Colonic mucosa (tissue), 4 donors: ENCODE measurements around the gene FGR. TPM values are rescaled to one million over a fixed set of nuclear protein-coding genes. Genes with fewer than 3 reads are reported as not detected.
A peak's percentile ranks its signal among the peaks of the same experiment; 100 is the strongest.

Experiments
- DNase-seq: peaks from one replicate; pipeline ENCODE4 v3.0.0-alpha.2; 2020
- H3K27ac ChIP-seq: fragments of 200-600 bp; one replicate; pipeline ENCODE4 v1.8.0; 2021
- H3K27me3 ChIP-seq: fragments of 200-600 bp; one replicate; pipeline ENCODE4 v1.8.0; 2021
- H3K36me3 ChIP-seq: fragments of 200-600 bp; one replicate; pipeline ENCODE4 v1.8.0; 2021
- H3K4me1 ChIP-seq: fragments of 200-600 bp; one replicate; pipeline ENCODE4 v1.8.0; 2021; ENCODE audit warnings: mild to moderate bottlenecking
- H3K4me3 ChIP-seq: fragments of 200-600 bp; one replicate; pipeline ENCODE4 v1.8.0; 2021
- H3K9ac ChIP-seq, 2 donors: one replicate each; pipeline ENCODE4 v1.7.0; 2013; ENCODE audit warnings: control low read depth in 2 of 2, low read depth in 2 of 2, low read length in 2 of 2
- H3K9me3 ChIP-seq: fragments of 200-600 bp; one replicate; pipeline ENCODE4 v1.8.0; 2021
- intact Hi-C: fragments of 100-400 bp; cut with DNase I; formaldehyde crosslinking; loops from one replicate; pipeline ENCODE4 v1.14.1; 2022
- total RNA-seq, 2 donors: library from RNA; stranded (reverse); fragmentation: NEBNext Ultra II Directional in 1 of 2; extraction: Animal tissue kit (Norgen Biotek cat#: 25700) in 1 of 2; gene quantifications; one replicate each; pipeline ENCODE4 v1.2.1, GENCODE V29; 2021
- TF ChIP-seq, protein P1 (sequence below): fragments of 200-600 bp; IDR thresholded peaks from one replicate; pipeline ENCODE4 v1.8.0; 2022; ENCODE audit warnings: antibody characterized with exemption, mild to moderate bottlenecking
- donor health status: healthy.
- donor health status: DM: no; HTN: no; CAD: no.
- donor health status: DM: no; HTN: no; CAD: no.

FGR gene
- total RNA-seq, 2 donors from 2014 or later: 1.4 to 2.0 TPM

DNA sequence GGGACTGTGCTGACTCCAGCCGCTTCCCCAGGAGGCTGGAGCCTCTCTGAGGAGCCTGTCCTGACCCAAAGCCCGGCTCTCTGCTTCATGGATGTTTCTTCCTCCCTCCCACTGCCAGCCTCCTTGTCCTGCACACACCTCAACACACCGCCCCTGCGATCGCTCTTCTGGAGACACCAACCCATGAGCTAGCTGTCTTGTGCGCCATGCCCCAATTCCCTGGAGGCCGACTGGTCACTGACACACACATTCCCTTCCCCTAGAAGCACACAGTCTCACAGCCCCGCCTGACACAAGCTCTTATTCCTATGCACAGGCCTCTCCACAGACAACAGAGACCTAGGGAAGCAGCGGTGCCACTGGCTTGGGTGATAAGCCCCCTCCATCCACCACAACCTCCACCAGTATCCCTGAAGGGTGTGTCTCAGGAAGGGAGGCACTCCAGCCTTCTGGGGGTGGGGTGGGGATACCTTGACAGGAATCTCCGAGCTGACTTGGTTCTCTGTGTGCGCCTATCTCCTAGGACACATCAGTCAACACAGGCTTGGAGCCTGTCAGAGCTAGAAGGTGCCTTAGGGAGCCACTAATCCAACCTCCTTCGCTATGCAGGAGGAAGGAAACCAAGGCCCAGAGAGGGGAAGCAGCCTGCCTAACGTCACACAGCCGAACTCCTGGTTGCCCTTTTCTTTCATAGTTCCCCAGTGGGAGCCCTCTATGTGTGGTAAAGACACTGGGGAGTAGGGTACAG lies 62.1 kb downstream of the FGR start:
- intact Hi-C loops: no loop called here
- H3K27ac ChIP-seq: no peak overlapping the region

DNA sequence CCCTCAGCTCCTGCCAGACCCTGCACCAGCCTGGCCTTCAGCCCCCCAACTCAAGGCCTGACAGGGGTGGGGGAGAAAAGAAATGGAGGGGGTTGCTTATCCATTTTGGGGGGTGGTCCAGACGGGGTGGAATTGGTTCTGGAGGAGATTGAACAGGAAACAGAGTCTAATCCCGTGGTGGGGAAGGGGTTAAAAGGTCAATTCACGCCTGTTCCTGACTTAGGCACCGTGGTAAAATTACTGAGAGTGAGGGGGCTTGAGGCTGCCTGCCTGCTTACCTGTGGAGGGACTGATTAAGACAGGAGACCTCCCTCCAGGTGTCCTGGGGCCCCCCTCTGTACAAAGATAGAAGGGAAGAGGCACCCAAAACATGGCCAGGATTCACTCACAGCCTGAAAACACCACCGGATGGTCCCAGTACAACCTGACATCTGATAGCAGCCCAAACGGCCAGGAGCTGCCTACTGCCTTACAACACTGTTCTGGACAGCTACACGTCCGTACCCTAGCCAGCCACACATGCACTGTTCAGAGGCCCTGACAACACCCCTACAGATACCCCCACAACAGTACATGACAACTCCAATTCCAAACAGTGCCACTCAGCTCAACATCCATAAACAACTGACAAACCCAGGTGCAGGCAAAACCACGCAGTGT lies 62.8 kb downstream of the FGR start:
- H3K27ac ChIP-seq: no peak overlapping the region
- peaks cover 20% of the 10 kb centered on the region for H3K4me1 ChIP-seq
- DNase-seq: no peak
- no peaks in the 10 kb centered on the region for H3K36me3 ChIP-seq
- intact Hi-C loops: no loop called here
- H3K4me3 ChIP-seq: no peak overlapping the region
- TF ChIP-seq, protein P1, sequence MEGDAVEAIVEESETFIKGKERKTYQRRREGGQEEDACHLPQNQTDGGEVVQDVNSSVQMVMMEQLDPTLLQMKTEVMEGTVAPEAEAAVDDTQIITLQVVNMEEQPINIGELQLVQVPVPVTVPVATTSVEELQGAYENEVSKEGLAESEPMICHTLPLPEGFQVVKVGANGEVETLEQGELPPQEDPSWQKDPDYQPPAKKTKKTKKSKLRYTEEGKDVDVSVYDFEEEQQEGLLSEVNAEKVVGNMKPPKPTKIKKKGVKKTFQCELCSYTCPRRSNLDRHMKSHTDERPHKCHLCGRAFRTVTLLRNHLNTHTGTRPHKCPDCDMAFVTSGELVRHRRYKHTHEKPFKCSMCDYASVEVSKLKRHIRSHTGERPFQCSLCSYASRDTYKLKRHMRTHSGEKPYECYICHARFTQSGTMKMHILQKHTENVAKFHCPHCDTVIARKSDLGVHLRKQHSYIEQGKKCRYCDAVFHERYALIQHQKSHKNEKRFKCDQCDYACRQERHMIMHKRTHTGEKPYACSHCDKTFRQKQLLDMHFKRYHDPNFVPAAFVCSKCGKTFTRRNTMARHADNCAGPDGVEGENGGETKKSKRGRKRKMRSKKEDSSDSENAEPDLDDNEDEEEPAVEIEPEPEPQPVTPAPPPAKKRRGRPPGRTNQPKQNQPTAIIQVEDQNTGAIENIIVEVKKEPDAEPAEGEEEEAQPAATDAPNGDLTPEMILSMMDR: no peak
- no peaks in the 10 kb centered on the region for H3K9me3 ChIP-seq
- H3K27me3 ChIP-seq: no peaks in the 10 kb centered on the region
- H3K9ac ChIP-seq: peak overlapping the region; percentile 37 to 43

More for the DNA sequence above, 62.1 kb downstream of the FGR start:
- peaks cover 16% of the 10 kb centered on the region for H3K4me1 ChIP-seq
- no peaks in the 10 kb centered on the region for H3K9me3 ChIP-seq
- DNase-seq: no peak
- no peaks in the 10 kb centered on the region for H3K27me3 ChIP-seq
- no peaks in the 10 kb centered on the region for H3K36me3 ChIP-seq
- no peak overlapping the region for H3K4me3 ChIP-seq
- TF ChIP-seq, protein P1: no peak
- H3K9ac ChIP-seq: peak overlapping the region; percentile 34 to 37

DNA sequence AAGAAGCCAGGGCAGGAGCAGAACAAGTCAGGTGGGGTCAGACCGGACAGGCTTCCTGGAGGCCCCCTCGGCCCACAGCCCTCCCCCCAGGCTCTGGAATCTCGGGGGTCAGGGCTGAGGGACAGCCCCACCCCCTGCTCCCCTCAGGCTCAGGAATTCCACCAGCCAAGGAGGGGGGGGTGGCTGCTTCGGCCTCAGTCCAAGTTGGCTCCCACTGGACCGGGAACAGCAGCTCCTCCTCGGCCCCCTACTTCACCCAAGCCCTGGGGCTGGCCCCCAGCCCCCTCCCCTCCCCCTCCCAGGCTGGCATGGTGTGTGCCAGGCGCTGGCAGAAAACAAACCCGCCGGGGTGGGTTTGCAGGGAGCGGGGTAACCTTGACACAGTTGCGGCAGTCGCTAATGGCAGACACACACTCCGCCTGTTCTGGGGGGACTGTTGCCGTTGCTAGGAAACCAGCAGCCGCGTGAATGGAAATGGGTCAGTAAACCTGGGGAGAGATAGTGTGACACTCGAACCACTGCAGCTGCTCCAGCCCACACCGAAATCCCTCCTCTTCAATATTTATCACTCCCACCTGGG lies 63.5 kb downstream of the FGR start:
- Histone ChIP-seq H3K9me3 (no peaks in the 10 kb centered on the region), H3K27ac (peak overlapping the region; percentile 12), H3K4me1 (peaks cover 20% of the 10 kb centered on the region), H3K36me3 (no peaks in the 10 kb centered on the region), H3K9ac (peak overlapping the region in 1 of 2 donors; percentile 43), H3K4me3 (no peak overlapping the region), H3K27me3 (no peaks in the 10 kb centered on the region)
- no peak for DNase-seq
- intact Hi-C loops: no loop called here
- TF ChIP-seq, protein P1: no peak

DNA sequence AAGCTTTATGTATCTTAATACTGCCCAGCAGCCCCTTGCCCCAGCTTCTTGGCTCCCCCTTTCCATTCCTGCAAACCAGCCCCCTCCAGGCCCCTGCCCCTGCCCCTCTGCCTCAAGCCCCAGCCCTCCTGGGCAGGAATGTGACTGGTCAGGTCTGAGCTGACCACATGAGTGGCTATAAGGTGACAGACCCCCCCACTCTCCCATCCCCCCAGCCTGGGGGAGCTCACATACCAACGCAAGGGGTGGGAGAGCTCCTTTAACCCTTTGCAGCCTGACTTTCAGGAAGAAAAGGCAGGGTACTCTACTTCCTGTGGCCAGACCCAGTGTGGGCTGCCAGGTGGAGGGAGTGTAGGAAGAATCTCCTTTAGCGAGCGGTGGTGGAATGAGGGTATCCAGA lies 64.2 kb downstream of the FGR start:
- no peaks in the 10 kb centered on the region for H3K27me3 ChIP-seq
- H3K9ac ChIP-seq: no peak overlapping the region
- H3K27ac ChIP-seq: no peak overlapping the region
- intact Hi-C loops: no loop called here
- peaks cover 21% of the 10 kb centered on the region for H3K4me1 ChIP-seq
- DNase-seq: no peak
- no peaks in the 10 kb centered on the region for H3K36me3 ChIP-seq
- TF ChIP-seq, protein P1: no peak
- no peak overlapping the region for H3K4me3 ChIP-seq
- no peaks in the 10 kb centered on the region for H3K9me3 ChIP-seq

DNA sequence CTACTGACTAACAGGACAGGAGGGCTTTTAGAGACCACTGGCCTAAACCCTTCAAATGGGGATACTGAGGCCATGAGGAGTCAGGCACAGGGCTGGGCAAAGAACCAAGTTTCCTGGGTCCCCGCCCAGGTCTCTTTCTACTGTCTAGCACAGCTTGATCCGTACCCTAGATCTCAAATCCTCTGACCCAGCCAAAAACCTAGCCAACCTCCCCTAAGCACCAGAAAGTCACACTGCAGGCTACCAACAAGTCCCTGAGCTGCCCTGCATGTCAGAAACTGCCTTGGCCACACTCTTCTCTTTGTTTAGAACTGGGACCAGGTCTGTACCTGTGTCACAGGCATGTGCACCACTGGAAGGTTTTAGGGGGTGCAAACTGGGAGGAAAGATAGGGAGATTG lies 64.6 kb downstream of the FGR start:
- intact Hi-C loops: no loop called here
- no peak overlapping the region for H3K4me3 ChIP-seq

More for the DNA sequence above, 64.6 kb downstream of the FGR start:
- TF ChIP-seq, protein P1: no peak
- DNase-seq: no peak
- H3K36me3 ChIP-seq: no peaks in the 10 kb centered on the region
- no peaks in the 10 kb centered on the region for H3K27me3 ChIP-seq
- H3K9ac ChIP-seq: no peak overlapping the region
- H3K27ac ChIP-seq: no peak overlapping the region
- H3K9me3 ChIP-seq: no peaks in the 10 kb centered on the region
- H3K4me1 ChIP-seq: peaks cover 24% of the 10 kb centered on the region
